ENCODE measurements around the gene MUSTN1. TPM values are rescaled to one million over a fixed set of nuclear protein-coding genes. Genes with fewer than 3 reads are reported as not detected.

MUSTN1 gene
- total and polyA plus RNA-seq, 4 donors, result 0.25 to 12.1 (median 3.9) TPM

GRCh38 chr3:52839892-52840545 lies 5.2 kb upstream of the MUSTN1 start:
- Histone ChIP-seq H3K36me3 (ENCODE audit: control insufficient read depth in 4 of 4, insufficient read depth in 3 of 4, low read depth in 1 of 4, low read length in 3 of 4) (peaks cover 0 to 5% (median 2%) of the 10 kb centered on the region in 4 donors), H3K4me3 (ENCODE audit: low read depth in 1 of 3, low read length in 3 of 3) (no peak overlapping the region), H3K27ac (ENCODE audit: low read depth in 1 of 2, low read length in 2 of 2) (peak overlapping the region; percentile 38 to 66), H3K4me1 (ENCODE audit: control insufficient read depth in 4 of 4, insufficient read depth in 4 of 4, low read length in 3 of 4) (peaks cover 6 to 48% (median 32%) of the 10 kb centered on the region in 4 donors), H3K27me3 (ENCODE audit: control insufficient read depth in 4 of 4, insufficient read depth in 4 of 4, low read length in 3 of 4) (no peaks in the 10 kb centered on the region), H3K9me3 (ENCODE audit: control insufficient read depth in 4 of 4, low read length in 3 of 4) (no peaks in the 10 kb centered on the region), H3K9ac (ENCODE audit: low read depth in 1 of 2, low read length in 2 of 2) (no peak overlapping the region)
- TF ChIP-seq HNF4A (conservative IDR thresholded peaks at IDR 0.05) (peak; percentile 25 to 44), TAF1 (conservative IDR thresholded peaks at IDR 0.05) (no peak), YY1 (IDR thresholded peaks at IDR 0.05) (peak; percentile 54)
- WGBS, result 70% methylated on average over 23 of the region's 23 CpGs
- no peak for DNase-seq (ENCODE audit: low spot score)

- Histone ChIP-seq H3K9me3 (ENCODE audit: control insufficient read depth in 4 of 4, low read length in 3 of 4) (no peaks in the 10 kb centered on the region), H3K4me3 (ENCODE audit: low read depth in 1 of 3, low read length in 3 of 3) (no peak overlapping the region), H3K36me3 (ENCODE audit: control insufficient read depth in 4 of 4, insufficient read depth in 3 of 4, low read depth in 1 of 4, low read length in 3 of 4) (peaks cover 0 to 5% (median 2%) of the 10 kb centered on the region in 4 donors), H3K27me3 (ENCODE audit: control insufficient read depth in 4 of 4, insufficient read depth in 4 of 4, low read length in 3 of 4) (no peaks in the 10 kb centered on the region), H3K27ac (ENCODE audit: low read depth in 1 of 2, low read length in 2 of 2) (peak overlapping the region in 1 of 2 donors; percentile 30), H3K9ac (ENCODE audit: low read depth in 1 of 2, low read length in 2 of 2) (no peak overlapping the region), H3K4me1 (ENCODE audit: control insufficient read depth in 4 of 4, insufficient read depth in 4 of 4, low read length in 3 of 4) (peaks cover 8 to 55% (median 34%) of the 10 kb centered on the region in 4 donors)
- no peak for DNase-seq (ENCODE audit: low spot score)
- TF ChIP-seq MAX (IDR thresholded peaks at IDR 0.05) (no peak), SP1 (IDR thresholded peaks at IDR 0.05) (no peak), NR2F2 (IDR thresholded peaks at IDR 0.05) (no peak), GABPA (IDR thresholded peaks at IDR 0.05 in 1 of 2, conservative IDR thresholded peaks at IDR 0.05 in 1 of 2) (no peak), JUND (IDR thresholded peaks at IDR 0.05) (no peak), ATF3 (IDR thresholded peaks at IDR 0.05) (no peak), HNF4A (conservative IDR thresholded peaks at IDR 0.05) (no peak), YY1 (IDR thresholded peaks at IDR 0.05) (no peak), FOXA2 (IDR thresholded peaks at IDR 0.05) (no peak), RXRA (IDR thresholded peaks at IDR 0.05) (no peak), HNF4G (IDR thresholded peaks at IDR 0.05) (no peak), EGR1 (IDR thresholded peaks at IDR 0.05; ENCODE audit: low read depth in 2 of 2) (no peak), TAF1 (conservative IDR thresholded peaks at IDR 0.05) (no peak), RAD21 (IDR thresholded peaks at IDR 0.05) (no peak), FOXA1 (IDR thresholded peaks at IDR 0.05) (no peak)
- TF ChIP-seq, protein P1, sequence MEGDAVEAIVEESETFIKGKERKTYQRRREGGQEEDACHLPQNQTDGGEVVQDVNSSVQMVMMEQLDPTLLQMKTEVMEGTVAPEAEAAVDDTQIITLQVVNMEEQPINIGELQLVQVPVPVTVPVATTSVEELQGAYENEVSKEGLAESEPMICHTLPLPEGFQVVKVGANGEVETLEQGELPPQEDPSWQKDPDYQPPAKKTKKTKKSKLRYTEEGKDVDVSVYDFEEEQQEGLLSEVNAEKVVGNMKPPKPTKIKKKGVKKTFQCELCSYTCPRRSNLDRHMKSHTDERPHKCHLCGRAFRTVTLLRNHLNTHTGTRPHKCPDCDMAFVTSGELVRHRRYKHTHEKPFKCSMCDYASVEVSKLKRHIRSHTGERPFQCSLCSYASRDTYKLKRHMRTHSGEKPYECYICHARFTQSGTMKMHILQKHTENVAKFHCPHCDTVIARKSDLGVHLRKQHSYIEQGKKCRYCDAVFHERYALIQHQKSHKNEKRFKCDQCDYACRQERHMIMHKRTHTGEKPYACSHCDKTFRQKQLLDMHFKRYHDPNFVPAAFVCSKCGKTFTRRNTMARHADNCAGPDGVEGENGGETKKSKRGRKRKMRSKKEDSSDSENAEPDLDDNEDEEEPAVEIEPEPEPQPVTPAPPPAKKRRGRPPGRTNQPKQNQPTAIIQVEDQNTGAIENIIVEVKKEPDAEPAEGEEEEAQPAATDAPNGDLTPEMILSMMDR (IDR thresholded peaks at IDR 0.05; ENCODE audit: low read depth, low read length, missing input control), result no peak
- TF ChIP-seq, protein P2, sequence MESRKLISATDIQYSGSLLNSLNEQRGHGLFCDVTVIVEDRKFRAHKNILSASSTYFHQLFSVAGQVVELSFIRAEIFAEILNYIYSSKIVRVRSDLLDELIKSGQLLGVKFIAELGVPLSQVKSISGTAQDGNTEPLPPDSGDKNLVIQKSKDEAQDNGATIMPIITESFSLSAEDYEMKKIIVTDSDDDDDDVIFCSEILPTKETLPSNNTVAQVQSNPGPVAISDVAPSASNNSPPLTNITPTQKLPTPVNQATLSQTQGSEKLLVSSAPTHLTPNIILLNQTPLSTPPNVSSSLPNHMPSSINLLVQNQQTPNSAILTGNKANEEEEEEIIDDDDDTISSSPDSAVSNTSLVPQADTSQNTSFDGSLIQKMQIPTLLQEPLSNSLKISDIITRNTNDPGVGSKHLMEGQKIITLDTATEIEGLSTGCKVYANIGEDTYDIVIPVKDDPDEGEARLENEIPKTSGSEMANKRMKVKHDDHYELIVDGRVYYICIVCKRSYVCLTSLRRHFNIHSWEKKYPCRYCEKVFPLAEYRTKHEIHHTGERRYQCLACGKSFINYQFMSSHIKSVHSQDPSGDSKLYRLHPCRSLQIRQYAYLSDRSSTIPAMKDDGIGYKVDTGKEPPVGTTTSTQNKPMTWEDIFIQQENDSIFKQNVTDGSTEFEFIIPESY (IDR thresholded peaks at IDR 0.05), result no peak
- TF ChIP-seq, protein P3, sequence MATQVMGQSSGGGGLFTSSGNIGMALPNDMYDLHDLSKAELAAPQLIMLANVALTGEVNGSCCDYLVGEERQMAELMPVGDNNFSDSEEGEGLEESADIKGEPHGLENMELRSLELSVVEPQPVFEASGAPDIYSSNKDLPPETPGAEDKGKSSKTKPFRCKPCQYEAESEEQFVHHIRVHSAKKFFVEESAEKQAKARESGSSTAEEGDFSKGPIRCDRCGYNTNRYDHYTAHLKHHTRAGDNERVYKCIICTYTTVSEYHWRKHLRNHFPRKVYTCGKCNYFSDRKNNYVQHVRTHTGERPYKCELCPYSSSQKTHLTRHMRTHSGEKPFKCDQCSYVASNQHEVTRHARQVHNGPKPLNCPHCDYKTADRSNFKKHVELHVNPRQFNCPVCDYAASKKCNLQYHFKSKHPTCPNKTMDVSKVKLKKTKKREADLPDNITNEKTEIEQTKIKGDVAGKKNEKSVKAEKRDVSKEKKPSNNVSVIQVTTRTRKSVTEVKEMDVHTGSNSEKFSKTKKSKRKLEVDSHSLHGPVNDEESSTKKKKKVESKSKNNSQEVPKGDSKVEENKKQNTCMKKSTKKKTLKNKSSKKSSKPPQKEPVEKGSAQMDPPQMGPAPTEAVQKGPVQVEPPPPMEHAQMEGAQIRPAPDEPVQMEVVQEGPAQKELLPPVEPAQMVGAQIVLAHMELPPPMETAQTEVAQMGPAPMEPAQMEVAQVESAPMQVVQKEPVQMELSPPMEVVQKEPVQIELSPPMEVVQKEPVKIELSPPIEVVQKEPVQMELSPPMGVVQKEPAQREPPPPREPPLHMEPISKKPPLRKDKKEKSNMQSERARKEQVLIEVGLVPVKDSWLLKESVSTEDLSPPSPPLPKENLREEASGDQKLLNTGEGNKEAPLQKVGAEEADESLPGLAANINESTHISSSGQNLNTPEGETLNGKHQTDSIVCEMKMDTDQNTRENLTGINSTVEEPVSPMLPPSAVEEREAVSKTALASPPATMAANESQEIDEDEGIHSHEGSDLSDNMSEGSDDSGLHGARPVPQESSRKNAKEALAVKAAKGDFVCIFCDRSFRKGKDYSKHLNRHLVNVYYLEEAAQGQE (IDR thresholded peaks at IDR 0.05), result no peak
- 86% methylated on average over 2 of the region's 2 CpGs for WGBS
These were observed 4.4 kb upstream of the MUSTN1 start for GRCh38 chr3:52839268-52839575.

All from liver (tissue), 9 donors.